HepG2 (cell line): ENCODE data around the gene HOTAIR. TPM values are rescaled to one million over a fixed set of nuclear protein-coding genes. Genes with fewer than 3 reads are reported as not detected.

Source experiments
- CREBL2 ChIP-seq: sonication (generic); formaldehyde crosslinking; IDR thresholded peaks from 2 replicates; pipeline ENCODE4 v1.8.1; 2023; ENCODE audit warnings: missing genetic modification reagents, mild to moderate bottlenecking, borderline replicate concordance
- GZF1 ChIP-seq: sonication (generic); formaldehyde crosslinking; IDR thresholded peaks from 2 replicates; pipeline ENCODE4 v1.5.1; 2020; ENCODE audit warnings: mild to moderate bottlenecking, missing genetic modification reagents
- HNRNPUL1 ChIP-seq: fragments of 200-400 bp; formaldehyde crosslinking; IDR thresholded peaks from 2 replicates; pipeline ENCODE4 v1.6.1; 2017; ENCODE audit warnings: low read depth, mild to moderate bottlenecking, low read length, moderate library complexity
- KDM3A ChIP-seq: IDR thresholded peaks from 2 replicates; pipeline ENCODE4 v1.6.1; 2018; ENCODE audit warnings: low read depth, missing compliant biosample characterization
- KLF11 ChIP-seq: IDR thresholded peaks from 2 replicates; pipeline ENCODE4 v1.6.1; 2016; ENCODE audit warnings: missing compliant biosample characterization
- LBX2 ChIP-seq: sonication (generic); formaldehyde crosslinking; IDR thresholded peaks from 2 replicates; pipeline ENCODE4 v1.5.0; 2020; ENCODE audit warnings: missing genetic modification reagents, mild to moderate bottlenecking, borderline replicate concordance
- MAX ChIP-seq: IDR thresholded peaks from 2 replicates; pipeline ENCODE4 v1.6.1; 2012; ENCODE audit warnings: inconsistent platforms
- NFE2L2 ChIP-seq: fragments of 150-350 bp; IDR thresholded peaks from 2 replicates; pipeline ENCODE4 v1.6.1; 2014; ENCODE audit warnings: low read length
- SNAPC5 ChIP-seq: sonication (generic); formaldehyde crosslinking; IDR thresholded peaks from 2 replicates; pipeline ENCODE4 v1.8.1; 2023; ENCODE audit warnings: mild to moderate bottlenecking, missing genetic modification reagents, borderline replicate concordance
- TMF1 ChIP-seq: sonication (generic); formaldehyde crosslinking; IDR thresholded peaks from 2 replicates; pipeline ENCODE4 v1.8.1; 2022; ENCODE audit warnings: low read depth, missing genetic modification reagents
- ZBTB21 ChIP-seq: sonication (generic); formaldehyde crosslinking; IDR thresholded peaks from 2 replicates; pipeline ENCODE4 v1.4.0; 2020; ENCODE audit warnings: missing genetic modification reagents
- ZC3H13 ChIP-seq: sonication (generic); formaldehyde crosslinking; IDR thresholded peaks from 2 replicates; pipeline ENCODE4 v1.8.1; 2023; ENCODE audit warnings: mild to moderate bottlenecking, missing genetic modification reagents, moderate library complexity
- ZFAT ChIP-seq: sonication (generic); formaldehyde crosslinking; conservative IDR thresholded peaks from 2 replicates; pipeline ENCODE4 v1.8.1; 2023; ENCODE audit warnings: missing genetic modification reagents, inconsistent platforms
- ZFP36 ChIP-seq: fragments of 150-350 bp; IDR thresholded peaks from 2 replicates; pipeline ENCODE4 v1.6.1; 2018; ENCODE audit warnings: borderline replicate concordance, low read length, low read depth; ENCODE audit not compliant: partially characterized antibody
- ZFP36L2 ChIP-seq: sonication (generic); formaldehyde crosslinking; IDR thresholded peaks from 2 replicates; pipeline ENCODE4 v1.4.0; 2020; ENCODE audit warnings: missing genetic modification reagents
- ZFP41 ChIP-seq: sonication (generic); formaldehyde crosslinking; IDR thresholded peaks from 2 replicates; pipeline ENCODE4 v1.4.0; 2020; ENCODE audit warnings: mild to moderate bottlenecking, missing genetic modification reagents, borderline replicate concordance
- ZFY ChIP-seq: sonication (generic); formaldehyde crosslinking; IDR thresholded peaks from 2 replicates; pipeline ENCODE4 v1.4.0; 2020; ENCODE audit warnings: missing genetic modification reagents
- ZMYM4 ChIP-seq: sonication (generic); formaldehyde crosslinking; IDR thresholded peaks from 2 replicates; pipeline ENCODE4 v1.8.1; 2023; ENCODE audit warnings: mild to moderate bottlenecking, missing genetic modification reagents
- ZNF558 ChIP-seq: sonication (generic); formaldehyde crosslinking; IDR thresholded peaks from 2 replicates; pipeline ENCODE4 v1.9.0; 2022; ENCODE audit warnings: mild to moderate bottlenecking, missing genetic modification reagents, borderline replicate concordance
- polyA plus RNA-seq, 8 experiments: library from polyadenylated mRNA; depleted of rRNA in 3 of 8; stranded (reverse) in 7 of 8; unstranded in 1 of 8; fragments of >200 nt; fragmentation: Illumina TruSeq in 4 of 8; extraction: Trizol in 4 of 8; gene quantifications; 2 replicates each; pipeline versions ENCODE4 v1.2.1 to v1.2.3, GENCODE V29; 2011 to 2016; ENCODE audit warnings: low read depth in 4 of 8, missing spikeins in 1 of 8, mixed read lengths in 1 of 8; ENCODE audit not compliant: insufficient read depth in 1 of 8
- total RNA-seq, 5 experiments: library from RNA; depleted of rRNA; stranded (reverse); fragments of >200 nt; fragmentation: Illumina TruSeq; extraction: Trizol; gene quantifications; 2 replicates each; pipeline ENCODE4 v1.2.3, GENCODE V29; 2016; ENCODE audit warnings: low read depth in 1 of 5
- TF ChIP-seq, protein P1 (sequence below): sonication (generic); formaldehyde crosslinking; IDR thresholded peaks from 2 replicates; pipeline ENCODE4 v1.8.1; 2023; ENCODE audit warnings: mild to moderate bottlenecking, missing genetic modification reagents
- TF ChIP-seq, protein P2 (sequence below): sonication (generic); formaldehyde crosslinking; IDR thresholded peaks from 2 replicates; pipeline ENCODE4 v1.9.0; 2021; ENCODE audit warnings: missing genetic modification reagents, mild to moderate bottlenecking, borderline replicate concordance
- TF ChIP-seq, protein P3 (sequence below): sonication (generic); formaldehyde crosslinking; IDR thresholded peaks from 2 replicates; pipeline ENCODE4 v1.4.0; 2020; ENCODE audit warnings: mild to moderate bottlenecking, missing genetic modification reagents
- TF ChIP-seq, protein P4 (sequence below): sonication (generic); formaldehyde crosslinking; conservative IDR thresholded peaks from 2 replicates; pipeline ENCODE4 v1.4.0; 2020; ENCODE audit warnings: missing genetic modification reagents

The HOTAIR gene
- total and polyA plus RNA-seq, 2 of the 13 experiments (the other 11 are each of a cell fraction or from before 2014, with no cell fraction given): not detected

DNA sequence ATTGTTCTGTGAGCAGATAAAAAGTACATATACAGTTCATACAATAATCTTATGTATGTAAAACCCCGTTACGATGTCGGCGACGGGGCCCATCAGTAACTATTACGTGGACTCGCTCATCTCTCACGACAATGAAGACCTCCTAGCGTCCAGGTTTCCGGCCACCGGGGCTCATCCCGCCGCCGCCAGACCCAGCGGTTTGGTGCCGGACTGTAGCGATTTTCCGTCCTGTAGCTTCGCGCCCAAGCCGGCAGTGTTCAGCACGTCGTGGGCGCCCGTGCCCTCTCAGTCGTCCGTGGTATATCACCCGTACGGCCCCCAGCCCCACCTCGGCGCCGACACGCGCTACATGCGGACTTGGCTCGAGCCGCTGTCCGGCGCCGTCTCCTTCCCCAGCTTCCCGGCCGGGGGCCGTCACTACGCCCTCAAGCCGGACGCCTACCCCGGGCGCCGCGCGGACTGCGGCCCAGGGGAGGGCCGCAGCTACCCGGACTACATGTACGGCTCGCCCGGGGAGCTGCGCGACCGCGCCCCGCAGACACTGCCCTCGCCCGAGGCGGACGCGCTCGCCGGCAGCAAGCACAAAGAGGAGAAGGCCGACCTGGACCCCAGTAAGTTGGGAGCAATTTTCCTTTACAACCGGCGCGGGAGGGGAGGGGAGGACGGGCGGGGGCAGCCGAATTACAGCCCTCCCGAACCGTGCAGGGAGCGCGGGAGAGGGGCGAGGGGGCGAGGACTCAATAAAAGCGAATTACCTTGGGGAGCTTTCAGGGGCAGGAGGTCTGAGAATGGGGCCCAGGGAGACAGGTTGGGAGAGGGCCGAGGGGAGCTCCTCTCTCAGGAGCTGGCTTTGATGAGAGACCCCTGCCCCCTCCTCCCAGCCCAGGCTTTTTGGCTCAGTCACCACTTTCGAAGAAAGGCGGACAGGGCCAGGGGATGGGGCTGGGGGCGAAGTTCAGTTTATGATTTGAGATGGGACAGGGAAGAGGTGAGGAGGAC is 25.7 kb upstream of the HOTAIR start, which contains the start of gene HOXC9 (continued):
- TF ChIP-seq, protein P1, sequence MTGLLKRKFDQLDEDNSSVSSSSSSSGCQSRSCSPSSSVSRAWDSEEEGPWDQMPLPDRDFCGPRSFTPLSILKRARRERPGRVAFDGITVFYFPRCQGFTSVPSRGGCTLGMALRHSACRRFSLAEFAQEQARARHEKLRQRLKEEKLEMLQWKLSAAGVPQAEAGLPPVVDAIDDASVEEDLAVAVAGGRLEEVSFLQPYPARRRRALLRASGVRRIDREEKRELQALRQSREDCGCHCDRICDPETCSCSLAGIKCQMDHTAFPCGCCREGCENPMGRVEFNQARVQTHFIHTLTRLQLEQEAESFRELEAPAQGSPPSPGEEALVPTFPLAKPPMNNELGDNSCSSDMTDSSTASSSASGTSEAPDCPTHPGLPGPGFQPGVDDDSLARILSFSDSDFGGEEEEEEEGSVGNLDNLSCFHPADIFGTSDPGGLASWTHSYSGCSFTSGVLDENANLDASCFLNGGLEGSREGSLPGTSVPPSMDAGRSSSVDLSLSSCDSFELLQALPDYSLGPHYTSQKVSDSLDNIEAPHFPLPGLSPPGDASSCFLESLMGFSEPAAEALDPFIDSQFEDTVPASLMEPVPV: peak; percentile 64; the same call in 1 of the 2 replicates
- TF ChIP-seq ZBTB21 (CRISPR knock-in tag) (no peak), KDM3A (no peak), GZF1 (CRISPR knock-in tag) (no peak), ZNF558 (CRISPR knock-in tag) (no peak), KLF11 (CRISPR knock-in tag) (no peak), TMF1 (CRISPR knock-in tag) (no peak), LBX2 (no peak), ZMYM4 (CRISPR knock-in tag) (no peak), ZC3H13 (CRISPR knock-in tag) (no peak), ZFP36L2 (no peak), NFE2L2 (no peak), ZFAT (CRISPR knock-in tag) (no peak), ZFP41 (CRISPR knock-in tag) (no peak), ZFY (peak; percentile 57), ZFP36 (no peak), CREBL2 (CRISPR knock-in tag) (no peak), MAX (peak; percentile 65; the same call in 1 of the 2 replicates), SNAPC5 (no peak), HNRNPUL1 (no peak)
- TF ChIP-seq, protein P2, sequence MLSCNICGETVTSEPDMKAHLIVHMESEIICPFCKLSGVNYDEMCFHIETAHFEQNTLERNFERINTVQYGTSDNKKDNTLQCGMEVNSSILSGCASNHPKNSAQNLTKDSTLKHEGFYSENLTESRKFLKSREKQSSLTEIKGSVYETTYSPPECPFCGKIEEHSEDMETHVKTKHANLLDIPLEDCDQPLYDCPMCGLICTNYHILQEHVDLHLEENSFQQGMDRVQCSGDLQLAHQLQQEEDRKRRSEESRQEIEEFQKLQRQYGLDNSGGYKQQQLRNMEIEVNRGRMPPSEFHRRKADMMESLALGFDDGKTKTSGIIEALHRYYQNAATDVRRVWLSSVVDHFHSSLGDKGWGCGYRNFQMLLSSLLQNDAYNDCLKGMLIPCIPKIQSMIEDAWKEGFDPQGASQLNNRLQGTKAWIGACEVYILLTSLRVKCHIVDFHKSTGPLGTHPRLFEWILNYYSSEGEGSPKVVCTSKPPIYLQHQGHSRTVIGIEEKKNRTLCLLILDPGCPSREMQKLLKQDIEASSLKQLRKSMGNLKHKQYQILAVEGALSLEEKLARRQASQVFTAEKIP (CRISPR knock-in tag): no peak
- TF ChIP-seq, protein P3, sequence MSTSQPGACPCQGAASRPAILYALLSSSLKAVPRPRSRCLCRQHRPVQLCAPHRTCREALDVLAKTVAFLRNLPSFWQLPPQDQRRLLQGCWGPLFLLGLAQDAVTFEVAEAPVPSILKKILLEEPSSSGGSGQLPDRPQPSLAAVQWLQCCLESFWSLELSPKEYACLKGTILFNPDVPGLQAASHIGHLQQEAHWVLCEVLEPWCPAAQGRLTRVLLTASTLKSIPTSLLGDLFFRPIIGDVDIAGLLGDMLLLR (CRISPR knock-in tag): no peak
- TF ChIP-seq, protein P4, sequence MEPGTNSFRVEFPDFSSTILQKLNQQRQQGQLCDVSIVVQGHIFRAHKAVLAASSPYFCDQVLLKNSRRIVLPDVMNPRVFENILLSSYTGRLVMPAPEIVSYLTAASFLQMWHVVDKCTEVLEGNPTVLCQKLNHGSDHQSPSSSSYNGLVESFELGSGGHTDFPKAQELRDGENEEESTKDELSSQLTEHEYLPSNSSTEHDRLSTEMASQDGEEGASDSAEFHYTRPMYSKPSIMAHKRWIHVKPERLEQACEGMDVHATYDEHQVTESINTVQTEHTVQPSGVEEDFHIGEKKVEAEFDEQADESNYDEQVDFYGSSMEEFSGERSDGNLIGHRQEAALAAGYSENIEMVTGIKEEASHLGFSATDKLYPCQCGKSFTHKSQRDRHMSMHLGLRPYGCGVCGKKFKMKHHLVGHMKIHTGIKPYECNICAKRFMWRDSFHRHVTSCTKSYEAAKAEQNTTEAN (CRISPR knock-in tag): no peak
